HepG2 (cell line): ENCODE results near the gene PHRF1. TPM values are rescaled to one million over a fixed set of nuclear protein-coding genes. Genes with fewer than 3 reads are reported as not detected.
A peak's percentile ranks its signal among the peaks of the same experiment; 100 is the strongest.

Source experiments
- DMAP1 ChIP-seq: IDR thresholded peaks from 2 replicates; pipeline ENCODE4 v1.6.1; 2016
- ERF ChIP-seq: IDR thresholded peaks from 2 replicates; pipeline ENCODE4 v1.6.1; 2018; ENCODE audit warnings: missing biosample characterization, missing genetic modification reagents
- FOXK2 ChIP-seq: fragments of 450-650 bp; IDR thresholded peaks from 2 replicates; pipeline ENCODE4 v1.6.1; 2016
- KDM3A ChIP-seq: IDR thresholded peaks from 2 replicates; pipeline ENCODE4 v1.6.1; 2018; ENCODE audit warnings: low read depth, missing compliant biosample characterization
- MED8 ChIP-seq: sonication (generic); formaldehyde crosslinking; IDR thresholded peaks from 2 replicates; pipeline ENCODE4 v1.8.1; 2023; ENCODE audit warnings: mild to moderate bottlenecking, missing genetic modification reagents; ENCODE audit not compliant: insufficient replicate concordance
- MTF2 ChIP-seq: sonication (generic); formaldehyde crosslinking; IDR thresholded peaks from 2 replicates; pipeline ENCODE4 v1.5.0; 2020; ENCODE audit warnings: missing genetic modification reagents, borderline replicate concordance
- NFE2L1 ChIP-seq: sonication (generic); formaldehyde crosslinking; IDR thresholded peaks from 2 replicates; pipeline ENCODE4 v1.4.0; 2020; ENCODE audit warnings: missing genetic modification reagents, mild to moderate bottlenecking, borderline replicate concordance
- RBAK ChIP-seq: sonication (generic); formaldehyde crosslinking; IDR thresholded peaks from 2 replicates; pipeline ENCODE4 v1.5.1; 2020; ENCODE audit warnings: mild to moderate bottlenecking, missing genetic modification reagents
- TOPORS ChIP-seq: sonication (generic); formaldehyde crosslinking; IDR thresholded peaks from 2 replicates; pipeline ENCODE4 v1.8.0; 2023; ENCODE audit warnings: mild to moderate bottlenecking, missing genetic modification reagents
- ZNF607 ChIP-seq: sonication (generic); formaldehyde crosslinking; IDR thresholded peaks from 2 replicates; pipeline ENCODE4 v1.5.1; 2020; ENCODE audit warnings: missing genetic modification reagents, mild to moderate bottlenecking, borderline replicate concordance
- ZNF75D ChIP-seq: sonication (generic); formaldehyde crosslinking; IDR thresholded peaks from 2 replicates; pipeline ENCODE4 v1.8.1; 2023; ENCODE audit warnings: missing genetic modification reagents, mild to moderate bottlenecking, borderline replicate concordance
- ZSCAN20 ChIP-seq: sonication (generic); formaldehyde crosslinking; IDR thresholded peaks from 2 replicates; pipeline ENCODE4 v1.4.0; 2020; ENCODE audit warnings: missing genetic modification reagents, mild to moderate bottlenecking, borderline replicate concordance
- ZSCAN31 ChIP-seq: sonication (generic); formaldehyde crosslinking; IDR thresholded peaks from 2 replicates; pipeline ENCODE4 v1.5.0; 2020; ENCODE audit warnings: low read depth, mild to moderate bottlenecking, missing genetic modification reagents
- polyA plus RNA-seq, 8 experiments: library from polyadenylated mRNA; depleted of rRNA in 3 of 8; stranded (reverse) in 7 of 8; unstranded in 1 of 8; fragments of >200 nt; fragmentation: Illumina TruSeq in 4 of 8; extraction: Trizol in 4 of 8; gene quantifications; 2 replicates each; pipeline versions ENCODE4 v1.2.1 to v1.2.3, GENCODE V29; 2011 to 2016; ENCODE audit warnings: low read depth in 4 of 8, missing spikeins in 1 of 8, mixed read lengths in 1 of 8; ENCODE audit not compliant: insufficient read depth in 1 of 8
- total RNA-seq, 5 experiments: library from RNA; depleted of rRNA; stranded (reverse); fragments of >200 nt; fragmentation: Illumina TruSeq; extraction: Trizol; gene quantifications; 2 replicates each; pipeline ENCODE4 v1.2.3, GENCODE V29; 2016; ENCODE audit warnings: low read depth in 1 of 5
- TF ChIP-seq, protein P1 (sequence below): sonication (generic); formaldehyde crosslinking; IDR thresholded peaks from 2 replicates; pipeline ENCODE4 v1.8.0; 2022; ENCODE audit warnings: missing genetic modification reagents, mild to moderate bottlenecking, borderline replicate concordance
- TF ChIP-seq, protein P2 (sequence below): sonication (generic); formaldehyde crosslinking; IDR thresholded peaks from 2 replicates; pipeline ENCODE4 v1.5.0; 2020; ENCODE audit warnings: mild to moderate bottlenecking, missing genetic modification reagents, borderline replicate concordance
- TF ChIP-seq, protein P3 (sequence below), 2 experiments: sonication (generic) in 1 of 2; formaldehyde crosslinking in 1 of 2; IDR thresholded peaks; 2 replicates each; pipeline versions ENCODE4 v1.4.0 to v1.6.1; 2016 to 2020; ENCODE audit warnings: borderline replicate concordance in 1 of 2, low read depth in 1 of 2, mild to moderate bottlenecking in 1 of 2, missing genetic modification reagents in 1 of 2

Gene PHRF1
- total and polyA plus RNA-seq, 2 of the 13 experiments (the other 11 are each of a cell fraction or from before 2014, with no cell fraction given): 8.2 to 16.7 TPM

DNA sequence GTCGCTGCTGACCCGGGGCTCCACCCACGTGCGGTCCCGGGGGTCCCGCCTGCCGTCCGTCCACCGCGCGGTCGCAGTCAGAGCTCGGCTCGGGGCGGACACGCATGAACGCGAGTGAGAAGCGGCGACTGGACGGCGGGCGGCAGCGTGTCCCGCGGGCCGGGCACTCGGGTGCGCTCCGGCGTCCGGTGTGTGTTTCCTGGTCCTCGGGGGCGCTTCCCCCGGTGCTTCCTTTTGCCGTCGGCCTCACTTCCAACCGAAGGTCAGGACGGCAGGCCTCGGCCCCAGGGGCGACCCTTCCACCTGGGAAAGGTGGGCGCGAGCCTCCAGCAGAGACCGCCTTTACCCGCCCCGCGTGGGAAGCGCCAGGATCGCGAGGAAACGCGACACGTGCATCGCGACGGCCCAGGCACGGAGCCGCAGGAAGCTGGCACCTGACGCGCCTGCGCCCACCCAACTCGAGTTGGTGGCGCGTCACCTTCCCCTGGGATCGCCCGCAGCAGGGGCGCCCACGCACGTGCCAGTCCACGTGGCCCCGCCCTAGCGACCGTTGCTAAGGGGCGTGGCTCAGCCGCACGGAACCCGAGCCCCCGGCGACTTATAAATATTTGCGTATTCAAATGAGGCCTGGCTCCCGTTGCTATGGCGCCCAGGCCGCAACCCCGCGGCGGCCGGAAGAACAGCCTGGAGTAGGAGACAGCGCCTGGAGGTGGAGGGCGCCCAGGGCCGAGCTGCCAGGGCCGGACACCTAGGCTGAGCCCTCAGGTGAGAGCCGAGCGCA, 39.2 kb upstream of the PHRF1 start, which contains the start of gene LRRC56 (continued):
- TF ChIP-seq, protein P1, sequence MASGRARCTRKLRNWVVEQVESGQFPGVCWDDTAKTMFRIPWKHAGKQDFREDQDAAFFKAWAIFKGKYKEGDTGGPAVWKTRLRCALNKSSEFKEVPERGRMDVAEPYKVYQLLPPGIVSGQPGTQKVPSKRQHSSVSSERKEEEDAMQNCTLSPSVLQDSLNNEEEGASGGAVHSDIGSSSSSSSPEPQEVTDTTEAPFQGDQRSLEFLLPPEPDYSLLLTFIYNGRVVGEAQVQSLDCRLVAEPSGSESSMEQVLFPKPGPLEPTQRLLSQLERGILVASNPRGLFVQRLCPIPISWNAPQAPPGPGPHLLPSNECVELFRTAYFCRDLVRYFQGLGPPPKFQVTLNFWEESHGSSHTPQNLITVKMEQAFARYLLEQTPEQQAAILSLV (CRISPR knock-in tag): peak; percentile 40; the same call in 1 of the 2 replicates
- TF ChIP-seq MED8 (CRISPR knock-in tag) (no peak), ZSCAN31 (CRISPR knock-in tag) (no peak), ZNF75D (CRISPR knock-in tag) (no peak), FOXK2 (no peak), ERF (CRISPR knock-in tag) (no peak), KDM3A (CRISPR knock-in tag) (no peak), TOPORS (CRISPR knock-in tag) (no peak), ZNF607 (CRISPR knock-in tag) (no peak), ZSCAN20 (CRISPR knock-in tag) (no peak), MTF2 (CRISPR knock-in tag) (no peak), RBAK (no peak), NFE2L1 (CRISPR knock-in tag) (no peak), DMAP1 (CRISPR knock-in tag) (no peak)
- TF ChIP-seq, protein P2, sequence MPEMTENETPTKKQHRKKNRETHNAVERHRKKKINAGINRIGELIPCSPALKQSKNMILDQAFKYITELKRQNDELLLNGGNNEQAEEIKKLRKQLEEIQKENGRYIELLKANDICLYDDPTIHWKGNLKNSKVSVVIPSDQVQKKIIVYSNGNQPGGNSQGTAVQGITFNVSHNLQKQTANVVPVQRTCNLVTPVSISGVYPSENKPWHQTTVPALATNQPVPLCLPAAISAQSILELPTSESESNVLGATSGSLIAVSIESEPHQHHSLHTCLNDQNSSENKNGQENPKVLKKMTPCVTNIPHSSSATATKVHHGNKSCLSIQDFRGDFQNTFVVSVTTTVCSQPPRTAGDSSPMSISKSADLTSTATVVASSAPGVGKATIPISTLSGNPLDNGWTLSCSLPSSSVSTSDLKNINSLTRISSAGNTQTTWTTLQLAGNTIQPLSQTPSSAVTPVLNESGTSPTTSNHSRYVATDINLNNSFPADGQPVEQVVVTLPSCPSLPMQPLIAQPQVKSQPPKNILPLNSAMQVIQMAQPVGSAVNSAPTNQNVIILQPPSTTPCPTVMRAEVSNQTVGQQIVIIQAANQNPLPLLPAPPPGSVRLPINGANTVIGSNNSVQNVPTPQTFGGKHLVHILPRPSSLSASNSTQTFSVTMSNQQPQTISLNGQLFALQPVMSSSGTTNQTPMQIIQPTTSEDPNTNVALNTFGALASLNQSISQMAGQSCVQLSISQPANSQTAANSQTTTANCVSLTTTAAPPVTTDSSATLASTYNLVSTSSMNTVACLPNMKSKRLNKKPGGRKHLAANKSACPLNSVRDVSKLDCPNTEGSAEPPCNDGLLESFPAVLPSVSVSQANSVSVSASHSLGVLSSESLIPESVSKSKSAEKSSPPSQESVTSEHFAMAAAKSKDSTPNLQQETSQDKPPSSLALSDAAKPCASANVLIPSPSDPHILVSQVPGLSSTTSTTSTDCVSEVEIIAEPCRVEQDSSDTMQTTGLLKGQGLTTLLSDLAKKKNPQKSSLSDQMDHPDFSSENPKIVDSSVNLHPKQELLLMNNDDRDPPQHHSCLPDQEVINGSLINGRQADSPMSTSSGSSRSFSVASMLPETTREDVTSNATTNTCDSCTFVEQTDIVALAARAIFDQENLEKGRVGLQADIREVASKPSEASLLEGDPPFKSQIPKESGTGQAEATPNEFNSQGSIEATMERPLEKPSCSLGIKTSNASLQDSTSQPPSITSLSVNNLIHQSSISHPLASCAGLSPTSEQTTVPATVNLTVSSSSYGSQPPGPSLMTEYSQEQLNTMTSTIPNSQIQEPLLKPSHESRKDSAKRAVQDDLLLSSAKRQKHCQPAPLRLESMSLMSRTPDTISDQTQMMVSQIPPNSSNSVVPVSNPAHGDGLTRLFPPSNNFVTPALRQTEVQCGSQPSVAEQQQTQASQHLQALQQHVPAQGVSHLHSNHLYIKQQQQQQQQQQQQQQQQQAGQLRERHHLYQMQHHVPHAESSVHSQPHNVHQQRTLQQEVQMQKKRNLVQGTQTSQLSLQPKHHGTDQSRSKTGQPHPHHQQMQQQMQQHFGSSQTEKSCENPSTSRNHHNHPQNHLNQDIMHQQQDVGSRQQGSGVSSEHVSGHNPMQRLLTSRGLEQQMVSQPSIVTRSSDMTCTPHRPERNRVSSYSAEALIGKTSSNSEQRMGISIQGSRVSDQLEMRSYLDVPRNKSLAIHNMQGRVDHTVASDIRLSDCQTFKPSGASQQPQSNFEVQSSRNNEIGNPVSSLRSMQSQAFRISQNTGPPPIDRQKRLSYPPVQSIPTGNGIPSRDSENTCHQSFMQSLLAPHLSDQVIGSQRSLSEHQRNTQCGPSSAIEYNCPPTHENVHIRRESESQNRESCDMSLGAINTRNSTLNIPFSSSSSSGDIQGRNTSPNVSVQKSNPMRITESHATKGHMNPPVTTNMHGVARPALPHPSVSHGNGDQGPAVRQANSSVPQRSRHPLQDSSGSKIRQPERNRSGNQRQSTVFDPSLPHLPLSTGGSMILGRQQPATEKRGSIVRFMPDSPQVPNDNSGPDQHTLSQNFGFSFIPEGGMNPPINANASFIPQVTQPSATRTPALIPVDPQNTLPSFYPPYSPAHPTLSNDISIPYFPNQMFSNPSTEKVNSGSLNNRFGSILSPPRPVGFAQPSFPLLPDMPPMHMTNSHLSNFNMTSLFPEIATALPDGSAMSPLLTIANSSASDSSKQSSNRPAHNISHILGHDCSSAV (CRISPR knock-in tag): no peak
- TF ChIP-seq, protein P3, sequence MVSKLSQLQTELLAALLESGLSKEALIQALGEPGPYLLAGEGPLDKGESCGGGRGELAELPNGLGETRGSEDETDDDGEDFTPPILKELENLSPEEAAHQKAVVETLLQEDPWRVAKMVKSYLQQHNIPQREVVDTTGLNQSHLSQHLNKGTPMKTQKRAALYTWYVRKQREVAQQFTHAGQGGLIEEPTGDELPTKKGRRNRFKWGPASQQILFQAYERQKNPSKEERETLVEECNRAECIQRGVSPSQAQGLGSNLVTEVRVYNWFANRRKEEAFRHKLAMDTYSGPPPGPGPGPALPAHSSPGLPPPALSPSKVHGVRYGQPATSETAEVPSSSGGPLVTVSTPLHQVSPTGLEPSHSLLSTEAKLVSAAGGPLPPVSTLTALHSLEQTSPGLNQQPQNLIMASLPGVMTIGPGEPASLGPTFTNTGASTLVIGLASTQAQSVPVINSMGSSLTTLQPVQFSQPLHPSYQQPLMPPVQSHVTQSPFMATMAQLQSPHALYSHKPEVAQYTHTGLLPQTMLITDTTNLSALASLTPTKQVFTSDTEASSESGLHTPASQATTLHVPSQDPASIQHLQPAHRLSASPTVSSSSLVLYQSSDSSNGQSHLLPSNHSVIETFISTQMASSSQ (IDR thresholded peaks at IDR 0.05; ENCODE audit: low read depth): no peak
- TF ChIP-seq, protein P3 (CRISPR knock-in tag; IDR thresholded peaks at IDR 0.05; ENCODE audit: borderline replicate concordance): no peak
